HEK293 (cell line): Measurements from ENCODE around the gene CCDC179.

Experiments used
- CTCF ChIA-PET: fragments of 350-600 bp; formaldehyde crosslinking; extraction: SDS; loops from one replicate; lab custom pipeline; 2021; ENCODE audit warnings: antibody characterized with exemption; lab: Yijun Ruan, JAX
- POLR2A ChIA-PET: fragments of 300-600 bp; formaldehyde crosslinking; extraction: SDS; loops from one replicate; lab custom pipeline; 2020; ENCODE audit warnings: antibody characterized with exemption, inconsistent platforms; lab: Yijun Ruan, JAX
- H3K27ac ChIP-seq: fragments of 200-500 bp; sonication (Bioruptor generic); 2 replicates; pipeline ENCODE4 v1.5.1; 2014; ENCODE audit warnings: low read depth, low read length, control low read depth, inconsistent platforms; ENCODE audit errors: extremely low read depth
- H3K36me3 ChIP-seq, 2 experiments: fragments of 200-500 bp in 1 of 2; sonication (Bioruptor generic) in 1 of 2; 1 replicate in 1 of 2; 2 replicates in 1 of 2; pipeline ENCODE4 v1.5.1; 2014 to 2017; ENCODE audit warnings: inconsistent platforms in 2 of 2, low read length in 2 of 2; ENCODE audit not compliant: control insufficient read depth in 2 of 2, insufficient read depth in 1 of 2
- H3K4me1 ChIP-seq: fragments of 200-500 bp; sonication (Bioruptor generic); 2 replicates; pipeline ENCODE4 v1.5.1; 2014; ENCODE audit warnings: mild to moderate bottlenecking, low read length, inconsistent platforms; ENCODE audit not compliant: control insufficient read depth, insufficient read depth
- H3K4me3 ChIP-seq: 2 replicates; pipeline ENCODE4 v1.5.1; 2011; ENCODE audit warnings: low read depth, mild to moderate bottlenecking, control low read depth, low read length, moderate library complexity
- H3K9me3 ChIP-seq: fragments of 200-500 bp; sonication (Bioruptor generic); 2 replicates; pipeline ENCODE4 v1.5.1; 2014; ENCODE audit warnings: low read depth, low read length, inconsistent platforms; ENCODE audit not compliant: control insufficient read depth, insufficient read depth
- MEIS1 ChIP-seq: sonication (generic); formaldehyde crosslinking; IDR thresholded peaks from 2 replicates; pipeline ENCODE4 v1.8.1; 2022; ENCODE audit warnings: missing genetic modification reagents, mild to moderate bottlenecking, borderline replicate concordance
- MYNN ChIP-seq: fragments of 450-650 bp; formaldehyde crosslinking; IDR thresholded peaks from 2 replicates; pipeline ENCODE4 v1.5.1; 2016; ENCODE audit warnings: missing biosample characterization, missing genetic modification characterization, borderline replicate concordance
- SCRT2 ChIP-seq: fragments of 450-650 bp; formaldehyde crosslinking; IDR thresholded peaks from 2 replicates; pipeline ENCODE4 v1.5.1; 2016; ENCODE audit warnings: missing biosample characterization, missing genetic modification characterization
- SP3 ChIP-seq: fragments of 450-650 bp; formaldehyde crosslinking; IDR thresholded peaks from 2 replicates; pipeline ENCODE4 v1.5.1; 2016; ENCODE audit warnings: missing biosample characterization, missing genetic modification characterization
- ZBTB17 ChIP-seq: fragments of 450-650 bp; formaldehyde crosslinking; IDR thresholded peaks from 2 replicates; pipeline ENCODE4 v1.5.1; 2016; ENCODE audit warnings: missing biosample characterization, missing genetic modification characterization
- ZBTB49 ChIP-seq: fragments of 450-650 bp; formaldehyde crosslinking; IDR thresholded peaks from 2 replicates; pipeline ENCODE4 v1.5.1; 2016; ENCODE audit warnings: missing biosample characterization, missing genetic modification characterization, low read depth
- ZBTB8A ChIP-seq: fragments of 450-650 bp; formaldehyde crosslinking; IDR thresholded peaks from 2 replicates; pipeline ENCODE4 v1.5.1; 2016; ENCODE audit warnings: missing biosample characterization, missing genetic modification characterization
- ZIC2 ChIP-seq: fragments of 450-650 bp; formaldehyde crosslinking; IDR thresholded peaks from 2 replicates; pipeline ENCODE4 v1.5.1; 2016; ENCODE audit warnings: missing biosample characterization, missing genetic modification characterization
- ZNF10 ChIP-seq: fragments of 450-650 bp; formaldehyde crosslinking; IDR thresholded peaks from 2 replicates; pipeline ENCODE4 v1.5.1; 2017; ENCODE audit warnings: missing biosample characterization, missing genetic modification characterization
- ZNF114 ChIP-seq: fragments of 450-650 bp; formaldehyde crosslinking; IDR thresholded peaks from 2 replicates; pipeline ENCODE4 v1.5.0; 2017; ENCODE audit warnings: missing biosample characterization, missing genetic modification characterization
- ZNF146 ChIP-seq: fragments of 450-650 bp; formaldehyde crosslinking; IDR thresholded peaks from 2 replicates; pipeline ENCODE4 v1.5.1; 2016; ENCODE audit warnings: missing biosample characterization, missing genetic modification characterization
- ZNF184 ChIP-seq: fragments of 450-650 bp; IDR thresholded peaks from 2 replicates; pipeline ENCODE4 v1.5.1; 2018; ENCODE audit warnings: missing biosample characterization, mild to moderate bottlenecking, missing genetic modification characterization
- ZNF19 ChIP-seq: fragments of 450-650 bp; formaldehyde crosslinking; IDR thresholded peaks from 2 replicates; pipeline ENCODE4; 2016; ENCODE audit warnings: missing biosample characterization, missing genetic modification characterization, low read depth
- ZNF202 ChIP-seq: fragments of 450-650 bp; formaldehyde crosslinking; IDR thresholded peaks from 2 replicates; pipeline ENCODE4 v1.5.1; 2016; ENCODE audit warnings: missing biosample characterization, missing genetic modification characterization, borderline replicate concordance
- ZNF341 ChIP-seq: fragments of 450-650 bp; formaldehyde crosslinking; IDR thresholded peaks from 2 replicates; pipeline ENCODE4; 2016; ENCODE audit warnings: low read depth, missing biosample characterization, missing genetic modification characterization
- ZNF404 ChIP-seq: fragments of 450-650 bp; formaldehyde crosslinking; IDR thresholded peaks from 2 replicates; pipeline ENCODE4 v1.5.1; 2017; ENCODE audit warnings: missing biosample characterization, missing genetic modification characterization
- ZNF433 ChIP-seq: fragments of 450-650 bp; formaldehyde crosslinking; IDR thresholded peaks from 2 replicates; pipeline ENCODE4 v1.5.1; 2016; ENCODE audit warnings: missing biosample characterization, missing genetic modification characterization, low read depth
- ZNF510 ChIP-seq: fragments of 450-650 bp; formaldehyde crosslinking; IDR thresholded peaks from 2 replicates; pipeline ENCODE4 v1.5.1; 2018; ENCODE audit warnings: mild to moderate bottlenecking, missing genetic modification characterization, missing biosample characterization; ENCODE audit not compliant: insufficient replicate concordance
- ZNF529 ChIP-seq: fragments of 450-650 bp; formaldehyde crosslinking; IDR thresholded peaks from 2 replicates; pipeline ENCODE4 v1.5.1; 2017; ENCODE audit warnings: missing genetic modification characterization, missing biosample characterization; ENCODE audit not compliant: insufficient replicate concordance
- ZNF585B ChIP-seq: fragments of 450-650 bp; formaldehyde crosslinking; IDR thresholded peaks from 2 replicates; pipeline ENCODE4 v1.5.1; 2016; ENCODE audit warnings: missing biosample characterization, missing genetic modification characterization
- ZNF747 ChIP-seq: fragments of 450-650 bp; formaldehyde crosslinking; IDR thresholded peaks from 2 replicates; pipeline ENCODE4 v1.5.1; 2016; ENCODE audit warnings: missing biosample characterization, missing genetic modification characterization
- ZNF785 ChIP-seq: fragments of 450-650 bp; formaldehyde crosslinking; IDR thresholded peaks from 2 replicates; pipeline ENCODE4 v1.5.1; 2016; ENCODE audit warnings: missing biosample characterization, missing genetic modification characterization
- TF ChIP-seq, protein P1 (sequence below): fragments of 450-650 bp; formaldehyde crosslinking; IDR thresholded peaks from 2 replicates; pipeline ENCODE4 v1.5.1; 2017; ENCODE audit warnings: missing biosample characterization, missing genetic modification characterization
- TF ChIP-seq, protein P2 (sequence below): fragments of 450-650 bp; formaldehyde crosslinking; IDR thresholded peaks from 2 replicates; pipeline ENCODE4 v1.5.1; 2016; ENCODE audit warnings: missing biosample characterization, missing genetic modification characterization

Gene CCDC179

DNA sequence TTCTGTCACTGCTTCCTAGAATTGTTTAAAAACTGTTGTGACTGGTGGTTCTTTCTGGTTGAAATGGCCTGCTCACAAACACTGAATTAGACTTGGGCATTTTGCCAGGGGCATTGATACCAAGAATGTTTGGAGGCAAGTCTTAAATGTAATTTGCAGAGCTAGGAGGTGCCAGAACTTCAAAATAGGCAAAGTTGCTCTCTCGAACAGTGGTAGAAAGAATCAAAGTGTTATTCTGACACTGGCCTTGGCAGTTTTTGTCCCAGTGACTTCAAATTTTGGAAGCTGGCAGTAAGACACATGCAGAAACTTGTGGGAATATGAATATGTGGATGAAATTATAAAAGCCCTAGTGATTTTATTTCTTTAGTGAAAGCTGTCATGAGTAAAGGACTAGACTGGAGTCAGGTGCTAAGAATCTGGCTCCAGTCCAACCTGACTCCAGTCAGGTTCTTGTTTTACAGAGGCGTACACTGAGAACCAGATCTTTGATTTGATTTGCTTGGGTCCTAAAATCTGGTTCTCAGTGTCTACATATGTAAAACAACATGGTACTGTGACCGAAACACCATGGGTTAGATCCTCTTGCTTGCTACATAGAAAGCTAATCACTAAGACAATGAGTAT is 51.6 kb downstream of the CCDC179 start (continued):
- TF ChIP-seq ZBTB8A = no peak
- TF ChIP-seq, all 188 proteins: peak for 0

DNA sequence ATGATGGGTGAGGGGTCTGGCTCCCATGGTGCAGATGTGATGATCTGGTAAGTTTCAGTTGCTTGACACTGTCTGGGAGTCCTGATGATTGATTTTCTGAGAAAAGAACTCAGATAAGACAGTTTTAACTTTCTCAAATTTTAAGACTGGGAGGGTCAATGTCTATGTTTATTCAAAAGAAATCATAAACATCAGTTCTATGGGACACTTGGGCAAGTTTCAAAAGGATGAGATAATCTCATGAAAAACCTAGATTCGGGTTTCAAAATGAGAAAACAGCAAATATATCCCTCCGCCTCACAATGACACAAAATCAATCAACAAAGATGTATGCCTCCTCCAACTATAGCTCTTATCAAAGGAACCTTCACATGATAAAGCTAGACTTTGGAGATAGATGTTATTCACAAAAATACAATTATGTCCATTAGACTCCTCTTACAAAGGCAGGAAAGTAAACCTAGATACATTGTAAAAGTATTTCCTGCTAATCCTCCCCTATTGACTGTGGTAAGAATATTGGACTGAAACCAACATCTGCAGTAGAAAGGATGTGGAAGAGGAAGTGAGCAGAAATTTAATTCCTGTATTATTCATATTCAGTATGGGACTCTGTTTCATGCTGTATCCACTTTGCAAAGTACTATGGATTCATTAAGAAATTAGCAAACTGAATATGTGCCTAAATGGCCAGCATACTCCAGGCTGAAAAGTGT is 52.3 kb downstream of the CCDC179 start:
- Histone ChIP-seq H3K36me3 (no peaks in the 10 kb centered on the region), H3K4me3 (no peak overlapping the region), H3K4me1 (no peaks in the 10 kb centered on the region), H3K27ac (no peak overlapping the region), H3K9me3 (no peaks in the 10 kb centered on the region)
- ChIA-PET POLR2A (no interaction called here), CTCF (interaction anchor here (0.6 to 1.7 kb wide), 3 partner anchors 21 to 32 kb away, joined by 3 to 9 read pairs (median 3); no protein-coding TSS in a partner anchor)
- TF ChIP-seq SCRT2 (tag by site-specific recombination) (no peak), ZNF114 (tag by site-specific recombination) (no peak), MYNN (tag by site-specific recombination) (no peak), ZBTB17 (tag by site-specific recombination) (no peak), ZNF146 (tag by site-specific recombination) (no peak), ZNF184 (tag by site-specific recombination) (no peak), ZNF341 (tag by site-specific recombination) (no peak), ZNF585B (tag by site-specific recombination) (no peak), ZNF10 (tag by site-specific recombination) (no peak), ZNF529 (tag by site-specific recombination) (no peak), ZNF19 (tag by site-specific recombination) (no peak)

- Histone ChIP-seq H3K36me3 (no peaks in the 10 kb centered on the region), H3K9me3 (no peaks in the 10 kb centered on the region), H3K4me1 (no peaks in the 10 kb centered on the region), H3K4me3 (no peak overlapping the region), H3K27ac (no peak overlapping the region)
- no peak for TF ChIP-seq ZNF433 (tag by site-specific recombination)
- TF ChIP-seq ZNF510 = no peak
- TF ChIP-seq MEIS1 (CRISPR knock-in tag) = no peak
- no peak for TF ChIP-seq ZBTB49 (tag by site-specific recombination)
- no peak for TF ChIP-seq SP3 (tag by site-specific recombination)
- no peak for TF ChIP-seq ZIC2 (tag by site-specific recombination)
- ChIA-PET CTCF (interaction anchor here (0.6 to 1.1 kb wide), 3 partner anchors 20 to 33 kb away, joined by 3 to 6 read pairs (median 3); no protein-coding TSS in a partner anchor), POLR2A (no interaction called here)
Measured at GRCh38 chr11:22807391-22807790, 52.9 kb downstream of the CCDC179 start.

DNA sequence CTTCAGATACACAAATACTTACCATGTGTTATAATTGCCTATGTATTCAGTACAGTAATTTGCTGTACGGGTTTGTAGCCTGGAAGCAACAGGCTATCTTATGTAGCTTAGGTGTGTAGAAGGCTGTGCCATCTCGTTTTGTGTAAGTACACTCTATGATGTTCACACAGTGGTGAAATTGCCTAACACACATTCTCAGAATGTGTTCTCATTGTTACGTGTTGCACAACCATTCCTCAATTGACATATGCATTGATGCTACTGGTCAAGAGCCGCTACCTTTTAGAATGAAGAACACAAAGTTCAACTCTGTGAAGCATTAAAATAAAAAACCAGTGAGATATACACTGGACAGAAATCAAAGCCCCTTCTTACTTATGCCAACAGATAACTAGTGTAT is 57.4 kb downstream of the CCDC179 start:
- Histone ChIP-seq H3K4me1 (no peaks in the 10 kb centered on the region), H3K36me3 (no peaks in the 10 kb centered on the region), H3K4me3 (no peak overlapping the region), H3K9me3 (no peaks in the 10 kb centered on the region), H3K27ac (no peak overlapping the region)
- ChIA-PET CTCF (interaction anchor here (0.6 kb wide), 1 partner anchor 222 kb away, joined by 4 read pairs; no protein-coding TSS in a partner anchor), POLR2A (no interaction called here)
- TF ChIP-seq ZNF747 (tag by site-specific recombination) = no peak
- TF ChIP-seq, protein P1, sequence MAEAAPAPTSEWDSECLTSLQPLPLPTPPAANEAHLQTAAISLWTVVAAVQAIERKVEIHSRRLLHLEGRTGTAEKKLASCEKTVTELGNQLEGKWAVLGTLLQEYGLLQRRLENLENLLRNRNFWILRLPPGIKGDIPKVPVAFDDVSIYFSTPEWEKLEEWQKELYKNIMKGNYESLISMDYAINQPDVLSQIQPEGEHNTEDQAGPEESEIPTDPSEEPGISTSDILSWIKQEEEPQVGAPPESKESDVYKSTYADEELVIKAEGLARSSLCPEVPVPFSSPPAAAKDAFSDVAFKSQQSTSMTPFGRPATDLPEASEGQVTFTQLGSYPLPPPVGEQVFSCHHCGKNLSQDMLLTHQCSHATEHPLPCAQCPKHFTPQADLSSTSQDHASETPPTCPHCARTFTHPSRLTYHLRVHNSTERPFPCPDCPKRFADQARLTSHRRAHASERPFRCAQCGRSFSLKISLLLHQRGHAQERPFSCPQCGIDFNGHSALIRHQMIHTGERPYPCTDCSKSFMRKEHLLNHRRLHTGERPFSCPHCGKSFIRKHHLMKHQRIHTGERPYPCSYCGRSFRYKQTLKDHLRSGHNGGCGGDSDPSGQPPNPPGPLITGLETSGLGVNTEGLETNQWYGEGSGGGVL (tag by site-specific recombination) = no peak
- TF ChIP-seq ZNF785 (tag by site-specific recombination) = no peak
- TF ChIP-seq, protein P2, sequence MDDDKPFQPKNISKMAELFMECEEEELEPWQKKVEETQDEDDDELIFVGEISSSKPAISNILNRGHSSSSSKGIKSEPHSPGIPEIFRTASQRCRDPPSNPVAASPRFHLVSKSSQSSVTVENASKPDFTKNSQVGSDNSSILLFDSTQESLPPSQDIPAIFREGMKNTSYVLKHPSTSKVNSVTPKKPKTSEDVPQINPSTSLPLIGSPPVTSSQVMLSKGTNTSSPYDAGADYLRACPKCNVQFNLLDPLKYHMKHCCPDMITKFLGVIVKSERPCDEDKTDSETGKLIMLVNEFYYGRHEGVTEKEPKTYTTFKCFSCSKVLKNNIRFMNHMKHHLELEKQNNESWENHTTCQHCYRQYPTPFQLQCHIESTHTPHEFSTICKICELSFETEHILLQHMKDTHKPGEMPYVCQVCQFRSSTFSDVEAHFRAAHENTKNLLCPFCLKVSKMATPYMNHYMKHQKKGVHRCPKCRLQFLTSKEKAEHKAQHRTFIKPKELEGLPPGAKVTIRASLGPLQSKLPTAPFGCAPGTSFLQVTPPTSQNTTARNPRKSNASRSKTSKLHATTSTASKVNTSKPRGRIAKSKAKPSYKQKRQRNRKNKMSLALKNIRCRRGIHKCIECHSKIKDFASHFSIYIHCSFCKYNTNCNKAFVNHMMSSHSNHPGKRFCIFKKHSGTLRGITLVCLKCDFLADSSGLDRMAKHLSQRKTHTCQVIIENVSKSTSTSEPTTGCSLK (tag by site-specific recombination) = no peak
- TF ChIP-seq ZNF202 (tag by site-specific recombination) = no peak
- TF ChIP-seq ZNF404 (tag by site-specific recombination) = no peak
